Measurements from ENCODE around the gene TRAM2.

TRAM2 gene

GRCh38 chr6:52545406-52546119 is 31.3 kb downstream of the TRAM2 start:
- DNase-seq (ENCODE audit: low read depth in 2 of 2) = no peak

GRCh38 chr6:52544602-52545405 is 32.1 kb downstream of the TRAM2 start:
- DNase-seq (ENCODE audit: low read depth in 2 of 2) = no peak

- no peak for DNase-seq (ENCODE audit: low read depth in 2 of 2)
Measured at GRCh38 chr6:52543729-52544601, 32.9 kb downstream of the TRAM2 start.

- DNase-seq (ENCODE audit: low read depth in 2 of 2) = no peak
Measured at GRCh38 chr6:52543262-52543661, 33.6 kb downstream of the TRAM2 start.

GRCh38 chr6:52541135-52541534 is 35.7 kb downstream of the TRAM2 start:
- no peak for DNase-seq (ENCODE audit: low read depth in 2 of 2)

- DNase-seq (ENCODE audit: low read depth in 2 of 2) = no peak
Measured at GRCh38 chr6:52540286-52540902, 36.5 kb downstream of the TRAM2 start.

- DNase-seq (ENCODE audit: low read depth in 2 of 2) = no peak
Measured at GRCh38 chr6:52539607-52540006, 37.3 kb downstream of the TRAM2 start.

GRCh38 chr6:52538901-52539354 is 37.9 kb downstream of the TRAM2 start:
- DNase-seq (ENCODE audit: low read depth in 2 of 2) = no peak

GRCh38 chr6:52538252-52538900 is 38.5 kb downstream of the TRAM2 start:
- DNase-seq (ENCODE audit: low read depth in 2 of 2) = no peak

GRCh38 chr6:52537001-52537753 is 39.7 kb downstream of the TRAM2 start:
- DNase-seq (ENCODE audit: low read depth in 2 of 2) = no peak

GRCh38 chr6:52536424-52536916 is 40.4 kb downstream of the TRAM2 start:
- no peak for DNase-seq (ENCODE audit: low read depth in 2 of 2)

GRCh38 chr6:52535711-52536423 is 41.0 kb downstream of the TRAM2 start:
- DNase-seq (ENCODE audit: low read depth in 2 of 2) = no peak

GRCh38 chr6:52534966-52535390 is 41.9 kb downstream of the TRAM2 start:
- no peak for DNase-seq (ENCODE audit: low read depth in 2 of 2)

GRCh38 chr6:52534363-52534762 is 42.5 kb downstream of the TRAM2 start:
- DNase-seq (ENCODE audit: low read depth in 2 of 2) = no peak

- DNase-seq (ENCODE audit: low read depth in 2 of 2) = no peak
Measured at GRCh38 chr6:52533491-52533890, 43.4 kb downstream of the TRAM2 start.

- no peak for DNase-seq (ENCODE audit: low read depth in 2 of 2)
Measured at GRCh38 chr6:52532457-52532856, 44.4 kb downstream of the TRAM2 start.

- DNase-seq (ENCODE audit: low read depth in 2 of 2) = no peak
Measured at GRCh38 chr6:52531834-52532233, 45.0 kb downstream of the TRAM2 start.

GRCh38 chr6:52531396-52531795 is 45.5 kb downstream of the TRAM2 start:
- no peak for DNase-seq (ENCODE audit: low read depth in 2 of 2)

- no peak for DNase-seq (ENCODE audit: low read depth in 2 of 2)
Measured at GRCh38 chr6:52530351-52530750, 46.5 kb downstream of the TRAM2 start.

GRCh38 chr6:52529311-52529710 is 47.5 kb downstream of the TRAM2 start:
- DNase-seq (ENCODE audit: low read depth in 2 of 2) = no peak
